ENCODE data around the gene LAPTM5.

GRCh38 chr1:30774550-30775432 lies 17.2 kb upstream of the LAPTM5 start:
- TF ChIP-seq POLR2A (IDR thresholded peaks at IDR 0.05) = no peak
- TF ChIP-seq, protein P1, sequence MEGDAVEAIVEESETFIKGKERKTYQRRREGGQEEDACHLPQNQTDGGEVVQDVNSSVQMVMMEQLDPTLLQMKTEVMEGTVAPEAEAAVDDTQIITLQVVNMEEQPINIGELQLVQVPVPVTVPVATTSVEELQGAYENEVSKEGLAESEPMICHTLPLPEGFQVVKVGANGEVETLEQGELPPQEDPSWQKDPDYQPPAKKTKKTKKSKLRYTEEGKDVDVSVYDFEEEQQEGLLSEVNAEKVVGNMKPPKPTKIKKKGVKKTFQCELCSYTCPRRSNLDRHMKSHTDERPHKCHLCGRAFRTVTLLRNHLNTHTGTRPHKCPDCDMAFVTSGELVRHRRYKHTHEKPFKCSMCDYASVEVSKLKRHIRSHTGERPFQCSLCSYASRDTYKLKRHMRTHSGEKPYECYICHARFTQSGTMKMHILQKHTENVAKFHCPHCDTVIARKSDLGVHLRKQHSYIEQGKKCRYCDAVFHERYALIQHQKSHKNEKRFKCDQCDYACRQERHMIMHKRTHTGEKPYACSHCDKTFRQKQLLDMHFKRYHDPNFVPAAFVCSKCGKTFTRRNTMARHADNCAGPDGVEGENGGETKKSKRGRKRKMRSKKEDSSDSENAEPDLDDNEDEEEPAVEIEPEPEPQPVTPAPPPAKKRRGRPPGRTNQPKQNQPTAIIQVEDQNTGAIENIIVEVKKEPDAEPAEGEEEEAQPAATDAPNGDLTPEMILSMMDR (IDR thresholded peaks at IDR 0.05) = no peak

Measured in upper lobe of left lung (tissue), 4 donors.